Stimulated activated CD8-positive, alpha-beta memory T cell treated with anti-CD3 and anti-CD28 coated beads, Interleukin-12 subunit alpha, Interleukin-12 subunit beta, amount 100 ng/mL, for 24 hours (primary cell): ENCODE results near the gene ZNF813.
"Not testable (repeated sequence)": the region's sequence is repeated elsewhere in the genome, so short reads cannot be mapped to it uniquely, and the experiment has no call there.

Source experiments
- DNase-seq: peaks from one replicate; pipeline ENCODE4 v3.0.0-alpha.2; 2020; ENCODE audit errors: extremely low read depth

Gene ZNF813

GRCh38 chr19:53467485-53468262 is at the start of gene ZNF813:
Gene ZNF813, plus strand, starts transcription at chr19:53467733. Its CDS starts 16,090 bp downstream, at chr19:53483823.
- peak; percentile 90 for DNase-seq

GRCh38 chr19:53420520-53421315 is 46.8 kb upstream of the ZNF813 start:
- DNase-seq: not testable (repeated sequence)

- no peak for DNase-seq
Measured at GRCh38 chr19:53422551-53422950, 45.0 kb upstream of the ZNF813 start.

GRCh38 chr19:53423074-53423473 is 44.5 kb upstream of the ZNF813 start:
- DNase-seq: not testable (repeated sequence)

- DNase-seq: not testable (repeated sequence)
Measured at GRCh38 chr19:53423680-53424079, 43.9 kb upstream of the ZNF813 start.

- DNase-seq: no peak
Measured at GRCh38 chr19:53424968-53425597, 42.5 kb upstream of the ZNF813 start.

GRCh38 chr19:53431399-53432087 is 36.0 kb upstream of the ZNF813 start, which contains the start of gene ZNF761:
Gene ZNF761, plus strand, starts transcription at chr19:53431984. Its CDS starts 15,285 bp downstream, at chr19:53447269.
- DNase-seq: peak; percentile 94

- no peak for DNase-seq
Measured at GRCh38 chr19:53432088-53432661, 35.4 kb upstream of the ZNF813 start.

GRCh38 chr19:53443809-53444208 is 23.7 kb upstream of the ZNF813 start:
- DNase-seq: not testable (repeated sequence)

GRCh38 chr19:53447196-53447595 is 20.3 kb upstream of the ZNF813 start:
- DNase-seq: not testable (repeated sequence)

- no peak for DNase-seq
Measured at GRCh38 chr19:53455828-53456227, 11.7 kb upstream of the ZNF813 start.

GRCh38 chr19:53460131-53460721 is 7.3 kb upstream of the ZNF813 start:
- DNase-seq: not testable (repeated sequence)

GRCh38 chr19:53461866-53462265 is 5.7 kb upstream of the ZNF813 start:
- DNase-seq: no peak

- DNase-seq: no peak
Measured at GRCh38 chr19:53462861-53463260, 4.7 kb upstream of the ZNF813 start.

- DNase-seq: no peak
Measured at GRCh38 chr19:53463263-53463662, 4.3 kb upstream of the ZNF813 start.

- DNase-seq: no peak
Measured at GRCh38 chr19:53466726-53467484, 628 bp upstream of the ZNF813 start.

- not testable (repeated sequence) for DNase-seq
Measured at GRCh38 chr19:53468628-53469027, 1.1 kb downstream of the ZNF813 start.

- no peak for DNase-seq
Measured at GRCh38 chr19:53471916-53472315, 4.4 kb downstream of the ZNF813 start.

- DNase-seq: not testable (repeated sequence)
Measured at GRCh38 chr19:53474832-53475231, 7.3 kb downstream of the ZNF813 start.

- not testable (repeated sequence) for DNase-seq
Measured at GRCh38 chr19:53475470-53475869, 7.9 kb downstream of the ZNF813 start.
